ENCODE data around the gene KCNQ5. TPM values are rescaled to one million over a fixed set of nuclear protein-coding genes. Genes with fewer than 3 reads are reported as not detected.
"Not testable (repeated sequence)": the region's sequence is repeated elsewhere in the genome, so short reads cannot be mapped to it uniquely, and the experiment has no call there.

Gene KCNQ5
- total RNA-seq, 4 donors from 2014 or later = 0.14 to 1.2 (median 0.48) TPM; not detected in 1

- Histone ChIP-seq H3K4me3 (peak overlapping the region in 1 of 4 donors; percentile 29), H3K27ac (no peak overlapping the region), H3K27me3 (no peaks in the 10 kb centered on the region), H3K9me3 (no peaks in the 10 kb centered on the region), H3K4me1 (peaks cover 0 to 4% (median 0%) of the 10 kb centered on the region in 4 donors), H3K36me3 (no peaks in the 10 kb centered on the region)
- 17 to 20% methylated on average over 3 to 7 of the region's 7 CpGs for WGBS, 2 donors (ENCODE audit: low coverage in 1 of 2)
- in situ Hi-C loops (cut with MboI; ENCODE audit: low pct_ligation_motif_present in 1 of 4, low pct_unique_long_range_greater_than_20kb in 1 of 4, low sequenced_read_pairs in 3 of 4) (no loop called here), intact Hi-C loops (cut with DNase I; ENCODE audit: low total_unique reads) (no loop called here)
- TF ChIP-seq POLR2AphosphoS5 (IDR thresholded peaks at IDR 0.05) = no peak
- peak; percentile 51 to 71 (median 64) for TF ChIP-seq CTCF (IDR thresholded peaks at IDR 0.05)
- TF ChIP-seq EP300 (IDR thresholded peaks at IDR 0.05; ENCODE audit: low read depth) = no peak
- no peak for TF ChIP-seq POLR2A (IDR thresholded peaks at IDR 0.05)
- no peak for DNase-seq
These were observed 559.1 kb downstream of the KCNQ5 start for GRCh38 chr6:73180763-73181619.

GRCh38 chr6:73182021-73182607, 560.2 kb downstream of the KCNQ5 start:
- Histone ChIP-seq H3K4me1 (peaks cover 0 to 4% (median 0%) of the 10 kb centered on the region in 4 donors), H3K36me3 (no peaks in the 10 kb centered on the region), H3K9me3 (no peaks in the 10 kb centered on the region), H3K27me3 (no peaks in the 10 kb centered on the region), H3K4me3 (no peak overlapping the region), H3K27ac (no peak overlapping the region)
- DNase-seq = no peak
- TF ChIP-seq EP300 (IDR thresholded peaks at IDR 0.05; ENCODE audit: low read depth) = no peak
- TF ChIP-seq POLR2A (IDR thresholded peaks at IDR 0.05) = no peak
- TF ChIP-seq CTCF (IDR thresholded peaks at IDR 0.05) = no peak
- TF ChIP-seq POLR2AphosphoS5 (IDR thresholded peaks at IDR 0.05) = no peak
- intact Hi-C loops (cut with DNase I; ENCODE audit: low total_unique reads) (no loop called here), in situ Hi-C loops (cut with MboI; ENCODE audit: low pct_ligation_motif_present in 1 of 4, low pct_unique_long_range_greater_than_20kb in 1 of 4, low sequenced_read_pairs in 3 of 4) (no loop called here)
- WGBS, 2 donors (ENCODE audit: low coverage in 1 of 2) = 29 to 70% methylated on average over 1 to 2 of the region's 2 CpGs

- intact Hi-C loops (cut with DNase I; ENCODE audit: low total_unique reads); H3K9me3 ChIP-seq; H3K4me3 ChIP-seq; H3K27ac ChIP-seq; H3K36me3 ChIP-seq; DNase-seq; H3K4me1 ChIP-seq; H3K27me3 ChIP-seq; in situ Hi-C loops (cut with MboI; ENCODE audit: low pct_ligation_motif_present in 1 of 4, low pct_unique_long_range_greater_than_20kb in 1 of 4, low sequenced_read_pairs in 3 of 4): not testable (repeated sequence)
- WGBS, 2 donors (ENCODE audit: low coverage in 1 of 2) = 94 to 97% methylated on average over 1 to 4 of the region's 4 CpGs
These were observed 571.4 kb downstream of the KCNQ5 start for GRCh38 chr6:73193302-73193701.

- no peak for TF ChIP-seq POLR2AphosphoS5 (IDR thresholded peaks at IDR 0.05)
- TF ChIP-seq EP300 (IDR thresholded peaks at IDR 0.05; ENCODE audit: low read depth) = no peak
- TF ChIP-seq POLR2A (IDR thresholded peaks at IDR 0.05) = no peak
- no peak for TF ChIP-seq CTCF (IDR thresholded peaks at IDR 0.05)
- H3K27ac ChIP-seq = no peak overlapping the region
- in situ Hi-C loops (cut with MboI; ENCODE audit: low pct_ligation_motif_present in 1 of 4, low pct_unique_long_range_greater_than_20kb in 1 of 4, low sequenced_read_pairs in 3 of 4) (no loop called here), intact Hi-C loops (cut with DNase I; ENCODE audit: low total_unique reads) (no loop called here)
- DNase-seq = no peak
- H3K27me3 ChIP-seq = no peaks in the 10 kb centered on the region
- no peaks in the 10 kb centered on the region for H3K36me3 ChIP-seq
- 88% methylated on average over 7 of the region's 7 CpGs; no CpG with 5 or more reads in 1 of the 2 donors for WGBS, 2 donors (ENCODE audit: low coverage in 1 of 2)
- H3K9me3 ChIP-seq = no peaks in the 10 kb centered on the region
- H3K4me1 ChIP-seq = no peaks in the 10 kb centered on the region
- H3K4me3 ChIP-seq = no peak overlapping the region
These were observed 572.9 kb downstream of the KCNQ5 start for GRCh38 chr6:73194744-73195143.

Data from transverse colon (tissue), 4 donors.